ENCODE results near the gene CLEC11A. TPM values are rescaled to one million over a fixed set of nuclear protein-coding genes. Genes with fewer than 3 reads are reported as not detected.

The CLEC11A gene
- total and polyA plus RNA-seq, 7 donors, result 2.1 to 20.2 (median 9.5) TPM

DNA sequence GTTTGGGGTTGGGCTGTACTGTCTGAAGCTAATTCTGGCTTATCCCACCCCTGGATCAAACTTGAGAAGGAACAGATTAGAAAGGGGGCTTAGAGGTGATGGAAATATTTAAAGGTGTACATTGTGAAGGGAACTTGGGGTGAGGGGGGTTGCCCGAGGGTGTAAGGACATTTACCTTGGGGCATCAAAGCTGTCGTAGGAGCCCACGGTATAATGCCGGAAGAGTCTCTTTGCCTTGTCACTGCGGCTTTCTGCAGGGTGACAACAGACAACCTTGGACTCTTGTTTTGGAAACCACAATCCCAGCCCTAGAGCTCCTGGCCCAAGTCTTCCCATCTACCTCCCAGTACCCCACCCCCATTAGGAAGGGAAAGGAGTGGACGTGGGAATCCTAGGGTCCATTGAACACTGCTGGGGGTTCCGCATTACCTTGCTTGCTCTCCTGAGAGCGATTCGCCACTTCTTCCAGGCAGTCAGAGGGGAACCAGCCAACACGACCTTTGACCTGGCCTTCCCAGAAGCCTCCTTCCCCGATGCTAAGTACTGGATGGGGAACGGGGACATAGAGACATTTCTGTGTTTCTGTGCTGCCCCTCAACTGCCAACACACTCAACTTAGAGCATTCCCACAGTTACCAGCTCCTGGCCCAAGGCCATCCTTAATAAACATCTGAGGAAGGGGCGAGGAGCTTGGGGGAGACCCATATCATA lies 25.6 kb upstream of the CLEC11A start:
- H3K36me3 ChIP-seq, result no peaks in the 10 kb centered on the region
- H3K9me3 ChIP-seq, result no peaks in the 10 kb centered on the region
- TF ChIP-seq, protein P1, sequence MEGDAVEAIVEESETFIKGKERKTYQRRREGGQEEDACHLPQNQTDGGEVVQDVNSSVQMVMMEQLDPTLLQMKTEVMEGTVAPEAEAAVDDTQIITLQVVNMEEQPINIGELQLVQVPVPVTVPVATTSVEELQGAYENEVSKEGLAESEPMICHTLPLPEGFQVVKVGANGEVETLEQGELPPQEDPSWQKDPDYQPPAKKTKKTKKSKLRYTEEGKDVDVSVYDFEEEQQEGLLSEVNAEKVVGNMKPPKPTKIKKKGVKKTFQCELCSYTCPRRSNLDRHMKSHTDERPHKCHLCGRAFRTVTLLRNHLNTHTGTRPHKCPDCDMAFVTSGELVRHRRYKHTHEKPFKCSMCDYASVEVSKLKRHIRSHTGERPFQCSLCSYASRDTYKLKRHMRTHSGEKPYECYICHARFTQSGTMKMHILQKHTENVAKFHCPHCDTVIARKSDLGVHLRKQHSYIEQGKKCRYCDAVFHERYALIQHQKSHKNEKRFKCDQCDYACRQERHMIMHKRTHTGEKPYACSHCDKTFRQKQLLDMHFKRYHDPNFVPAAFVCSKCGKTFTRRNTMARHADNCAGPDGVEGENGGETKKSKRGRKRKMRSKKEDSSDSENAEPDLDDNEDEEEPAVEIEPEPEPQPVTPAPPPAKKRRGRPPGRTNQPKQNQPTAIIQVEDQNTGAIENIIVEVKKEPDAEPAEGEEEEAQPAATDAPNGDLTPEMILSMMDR (IDR thresholded peaks at IDR 0.05), result no peak
- no peak for TF ChIP-seq EP300 (IDR thresholded peaks at IDR 0.05)
- TF ChIP-seq POLR2A (IDR thresholded peaks at IDR 0.05), result no peak
- no peak for TF ChIP-seq POLR2AphosphoS5 (IDR thresholded peaks at IDR 0.05)
- H3K4me1 ChIP-seq, result peaks cover 0 to 7% (median 2%) of the 10 kb centered on the region in 4 donors
- intact Hi-C loops (cut with DNase I), result no loop called here
- H3K4me3 ChIP-seq, result no peak overlapping the region
- peaks cover 26 to 79% (median 55%) of the 10 kb centered on the region in 3 donors for H3K27me3 ChIP-seq
- no peak for DNase-seq
- no peak overlapping the region for H3K27ac ChIP-seq
- 72 to 76% methylated on average over 13 of the region's 13 CpGs for WGBS, 2 donors

DNA sequence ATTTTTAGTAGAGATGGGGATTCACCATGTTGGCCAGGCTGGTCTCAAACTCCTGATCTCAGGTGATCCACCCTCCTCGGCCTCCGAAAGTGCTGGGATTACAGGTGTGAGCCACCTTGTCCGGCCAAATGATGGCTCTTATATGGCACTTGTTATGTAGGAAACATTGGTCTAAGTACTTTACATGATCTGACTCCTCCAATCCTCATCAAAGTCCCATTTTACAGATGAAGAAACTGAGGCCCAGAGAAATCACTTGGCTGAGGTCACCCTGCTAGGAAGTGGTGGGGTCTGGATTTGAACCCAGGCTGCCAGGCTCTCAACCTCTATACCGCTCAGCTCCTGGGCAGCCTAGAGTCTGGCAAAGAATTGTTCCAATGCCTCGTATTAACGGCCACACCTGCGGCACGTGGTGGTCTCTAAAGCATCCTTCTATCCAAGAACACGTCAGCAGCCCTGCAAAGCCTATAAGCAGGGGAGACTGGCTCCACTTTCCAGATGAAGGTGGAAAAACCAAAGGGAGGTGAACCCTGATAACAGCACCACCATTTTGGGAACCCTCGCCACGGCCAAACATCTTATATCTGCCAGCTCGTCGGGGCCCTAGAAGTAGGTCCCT lies 21.7 kb upstream of the CLEC11A start:
- WGBS, 2 donors, result 84 to 94% methylated on average over 13 of the region's 13 CpGs
- Histone ChIP-seq H3K27me3 (peaks cover 0 to 74% (median 38%) of the 10 kb centered on the region in 3 donors), H3K27ac (no peak overlapping the region)

DNA sequence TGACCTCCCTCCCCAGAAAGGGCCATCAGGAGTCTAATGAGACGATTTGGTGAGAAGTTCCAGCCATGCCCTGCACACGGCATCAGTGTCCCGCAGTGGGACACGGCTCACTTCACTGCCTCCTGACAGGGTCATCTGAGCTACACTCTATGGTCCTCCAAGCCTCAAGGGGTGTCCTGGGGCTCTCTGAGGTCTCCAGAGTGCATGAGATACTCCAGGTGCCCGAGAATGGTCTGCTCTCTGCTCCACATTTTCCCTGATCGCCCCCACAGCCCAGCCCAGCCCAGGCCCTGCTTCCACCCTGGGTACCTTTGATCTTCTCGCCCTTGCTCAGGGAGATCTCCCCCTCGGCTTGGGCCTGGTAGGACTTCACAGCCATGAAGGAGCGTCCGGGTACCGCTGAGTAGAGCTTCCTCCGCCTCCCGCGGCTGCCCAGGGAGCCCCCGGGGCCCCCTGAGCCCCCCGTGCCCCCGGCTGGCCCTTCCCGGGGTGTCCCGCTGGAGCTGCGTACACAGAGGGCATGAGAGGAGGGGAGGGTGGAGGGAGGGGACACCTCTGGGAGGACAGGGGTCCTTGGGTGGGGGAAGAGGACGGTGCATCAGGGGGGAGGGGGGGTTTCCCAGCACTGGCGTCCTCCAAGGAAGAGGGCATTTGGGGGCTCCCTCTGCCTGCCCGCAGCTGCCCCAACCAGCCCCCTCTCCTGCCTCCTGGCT lies 20.9 kb upstream of the CLEC11A start:
- H3K4me1 ChIP-seq, result no peaks in the 10 kb centered on the region
- H3K27me3 ChIP-seq, result peaks cover 0 to 66% (median 33%) of the 10 kb centered on the region in 3 donors
- H3K9me3 ChIP-seq, result no peaks in the 10 kb centered on the region
- no peak overlapping the region for H3K4me3 ChIP-seq
- 64 to 69% methylated on average over 23 of the region's 23 CpGs for WGBS, 2 donors
- H3K36me3 ChIP-seq, result no peaks in the 10 kb centered on the region
- no peak overlapping the region for H3K27ac ChIP-seq
- no peak for TF ChIP-seq POLR2A (IDR thresholded peaks at IDR 0.05)
- no peak for TF ChIP-seq POLR2AphosphoS5 (IDR thresholded peaks at IDR 0.05)
- no peak for TF ChIP-seq EP300 (IDR thresholded peaks at IDR 0.05)
- TF ChIP-seq, protein P1 (IDR thresholded peaks at IDR 0.05), result no peak
- no peak for DNase-seq
- intact Hi-C loops (cut with DNase I), result no loop called here

More for the DNA sequence above, 21.7 kb upstream of the CLEC11A start:
- DNase-seq, result no peak
- Histone ChIP-seq H3K36me3 (no peaks in the 10 kb centered on the region), H3K4me3 (no peak overlapping the region), H3K4me1 (no peaks in the 10 kb centered on the region), H3K9me3 (no peaks in the 10 kb centered on the region)
- TF ChIP-seq, protein P1 (IDR thresholded peaks at IDR 0.05), result no peak
- no peak for TF ChIP-seq POLR2A (IDR thresholded peaks at IDR 0.05)
- TF ChIP-seq EP300 (IDR thresholded peaks at IDR 0.05), result no peak
- TF ChIP-seq POLR2AphosphoS5 (IDR thresholded peaks at IDR 0.05), result no peak
- intact Hi-C loops (cut with DNase I), result no loop called here

DNA sequence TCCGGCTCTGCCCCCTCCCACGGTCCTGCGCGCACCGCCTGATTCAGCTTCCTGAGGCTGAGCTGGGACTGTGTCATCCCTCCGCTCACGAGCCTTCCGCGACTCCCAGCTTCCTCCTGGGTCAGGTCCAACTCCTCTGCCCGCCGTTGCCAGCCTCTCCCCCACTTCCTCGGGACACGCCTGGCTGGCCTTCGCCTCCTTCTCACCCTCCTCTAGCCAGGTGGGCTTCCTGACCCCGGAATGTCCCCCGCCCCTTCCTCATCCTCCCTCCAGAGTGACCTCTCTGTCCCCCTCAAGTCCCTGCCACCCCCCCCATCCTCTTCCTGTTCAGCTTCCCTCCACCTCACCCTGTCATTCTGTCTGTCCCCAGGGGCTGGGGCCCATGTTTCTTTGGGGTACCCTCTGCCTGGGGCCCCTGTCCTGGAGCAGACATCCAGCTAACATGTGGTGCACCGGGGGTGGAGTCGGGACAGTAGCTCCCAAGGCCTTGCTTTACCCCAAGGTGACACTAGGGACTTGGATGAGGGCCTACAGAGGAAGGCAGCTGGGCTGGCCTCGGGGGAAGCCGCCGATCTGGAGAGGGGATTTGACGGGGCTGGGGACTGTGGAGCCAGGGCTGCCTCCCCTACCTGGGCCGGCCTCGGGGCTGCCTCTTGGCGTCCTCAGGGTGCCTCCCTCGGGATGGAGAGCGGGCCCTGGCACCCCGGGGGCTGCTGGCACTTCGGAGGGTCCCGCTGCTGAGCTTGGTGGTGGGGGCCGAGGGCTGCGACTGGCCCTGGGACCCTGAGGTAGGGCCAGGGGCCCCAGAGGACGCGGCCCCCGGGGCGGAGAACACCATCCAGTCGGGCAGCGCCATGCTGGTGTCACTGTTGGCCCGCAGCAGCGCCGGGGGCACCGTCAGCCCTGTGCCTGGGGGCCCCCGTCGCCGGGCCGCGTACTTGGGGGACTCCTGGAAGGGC lies 20.0 kb upstream of the CLEC11A start:
- no peaks in the 10 kb centered on the region for H3K4me1 ChIP-seq
- no peak overlapping the region for H3K27ac ChIP-seq
- intact Hi-C loops (cut with DNase I), result no loop called here
- peaks cover 0 to 65% (median 33%) of the 10 kb centered on the region in 3 donors for H3K27me3 ChIP-seq
- WGBS, 2 donors, result 64 to 67% methylated on average over 47 of the region's 47 CpGs
- TF ChIP-seq EP300 (IDR thresholded peaks at IDR 0.05), result no peak
- no peak for TF ChIP-seq POLR2AphosphoS5 (IDR thresholded peaks at IDR 0.05)
- no peak for TF ChIP-seq POLR2A (IDR thresholded peaks at IDR 0.05)
- TF ChIP-seq, protein P1 (IDR thresholded peaks at IDR 0.05), result no peak
- no peak overlapping the region for H3K4me3 ChIP-seq
- H3K9me3 ChIP-seq, result no peaks in the 10 kb centered on the region
- DNase-seq, result no peak
- no peaks in the 10 kb centered on the region for H3K36me3 ChIP-seq

Measured in sigmoid colon (tissue), 7 donors.